ENCODE measurements around the gene ABCG1. TPM values are rescaled to one million over a fixed set of nuclear protein-coding genes. Genes with fewer than 3 reads are reported as not detected.

Gene ABCG1
- total RNA-seq, 2 experiments from 2014 or later = 6.7 to 13.2 TPM

GRCh38 chr21:42269386-42269785, 50.4 kb downstream of the ABCG1 start:
- DNase-seq (no peak), ATAC-seq (no peak)
- Mint-ChIP-seq H3K36me3 (no peaks in the 10 kb centered on the region), H3K27ac (peak overlapping the region; percentile 61), H3K4me3 (no peak overlapping the region), H3K9me3 (ENCODE audit: low read depth) (no peaks in the 10 kb centered on the region), H3K27me3 (no peaks in the 10 kb centered on the region), H3K4me1 (peaks cover 25% of the 10 kb centered on the region)
- CTCF ChIA-PET = interaction anchor here (0.6 to 3.2 kb wide), 9 partner anchors 9 to 198 kb away, joined by 3 to 16 read pairs (median 4); no protein-coding TSS in a partner anchor

DNA sequence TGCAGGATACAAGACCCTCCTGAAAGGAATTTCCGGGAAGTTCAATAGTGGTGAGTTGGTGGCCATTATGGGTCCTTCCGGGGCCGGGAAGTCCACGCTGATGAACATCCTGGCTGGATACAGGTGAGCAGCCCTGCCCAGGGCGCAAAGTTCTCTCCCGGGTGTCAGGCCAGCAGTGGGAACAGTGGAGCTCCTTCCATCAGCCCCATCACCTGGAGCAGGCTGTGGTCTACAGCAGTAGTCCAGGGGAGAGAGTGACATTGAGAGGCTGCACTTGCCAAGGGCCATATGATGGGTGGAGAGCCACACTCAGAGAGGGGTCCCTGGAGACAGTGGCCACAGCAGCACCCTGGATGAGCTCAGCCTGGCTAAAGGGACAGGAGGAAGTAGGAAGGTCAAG, 52.1 kb downstream of the ABCG1 start:
- H3K9me3 Mint-ChIP-seq (ENCODE audit: low read depth) = no peaks in the 10 kb centered on the region
- ATAC-seq = no peak
- DNase-seq = no peak
- H3K4me3 Mint-ChIP-seq = no peak overlapping the region
- H3K4me1 Mint-ChIP-seq = peaks cover 25% of the 10 kb centered on the region
- H3K36me3 Mint-ChIP-seq = no peaks in the 10 kb centered on the region
- CTCF ChIA-PET = interaction anchor here (1.1 to 1.7 kb wide), 2 partner anchors 12 to 123 kb away, joined by 3 to 8 read pairs; no protein-coding TSS in a partner anchor
- no peak overlapping the region for H3K27ac Mint-ChIP-seq
- no peaks in the 10 kb centered on the region for H3K27me3 Mint-ChIP-seq

- ATAC-seq = no peak
- CTCF ChIA-PET = interaction anchor here (0.8 to 1.7 kb wide), 6 partner anchors 14 to 143 kb away, joined by 3 to 8 read pairs (median 3); no protein-coding TSS in a partner anchor
Observed at GRCh38 chr21:42272109-42272962, 53.4 kb downstream of the ABCG1 start.

DNA sequence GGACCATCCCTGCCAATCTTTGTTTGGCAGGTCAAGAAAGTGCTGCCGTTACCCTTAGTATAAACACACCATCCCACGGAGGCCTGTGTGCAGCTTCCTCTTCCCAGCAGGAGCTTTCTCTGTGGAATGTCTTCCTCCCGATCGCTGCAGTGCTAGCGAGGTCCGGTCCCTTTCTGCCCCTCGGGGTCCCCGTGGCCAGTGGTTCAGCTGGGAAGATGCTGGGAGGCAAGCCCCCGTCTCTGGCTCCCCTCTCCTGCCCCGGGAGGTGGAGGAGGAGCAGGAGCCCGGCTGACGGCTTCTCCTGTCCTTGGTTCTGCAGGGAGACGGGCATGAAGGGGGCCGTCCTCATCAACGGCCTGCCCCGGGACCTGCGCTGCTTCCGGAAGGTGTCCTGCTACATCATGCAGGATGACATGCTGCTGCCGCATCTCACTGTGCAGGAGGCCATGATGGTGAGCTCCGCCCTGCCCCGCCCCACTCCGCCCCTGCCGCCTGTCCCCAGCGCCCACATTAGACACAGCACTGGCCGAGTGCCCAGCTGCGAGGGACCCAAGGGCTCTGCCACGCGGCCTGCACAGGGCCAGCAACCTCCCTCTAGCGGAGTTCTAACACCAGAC, 54.2 kb downstream of the ABCG1 start:
- Mint-ChIP-seq H3K27ac (no peak overlapping the region), H3K27me3 (no peaks in the 10 kb centered on the region), H3K9me3 (ENCODE audit: low read depth) (no peaks in the 10 kb centered on the region), H3K4me1 (peaks cover 15% of the 10 kb centered on the region), H3K4me3 (no peak overlapping the region), H3K36me3 (no peaks in the 10 kb centered on the region)
- ATAC-seq (no peak), DNase-seq (no peak)
- CTCF ChIA-PET = interaction anchor here (0.8 to 2.0 kb wide), 4 partner anchors 14 to 144 kb away, joined by 3 to 8 read pairs (median 3); no protein-coding TSS in a partner anchor

More at GRCh38 chr21:42272109-42272962, 53.4 kb downstream of the ABCG1 start:
- Mint-ChIP-seq H3K27me3 (no peaks in the 10 kb centered on the region), H3K9me3 (ENCODE audit: low read depth) (no peaks in the 10 kb centered on the region), H3K4me3 (no peak overlapping the region), H3K4me1 (peaks cover 19% of the 10 kb centered on the region), H3K27ac (no peak overlapping the region), H3K36me3 (no peaks in the 10 kb centered on the region)
- DNase-seq = no peak

GRCh38 chr21:42276076-42276475, 57.1 kb downstream of the ABCG1 start:
- CTCF ChIA-PET = no interaction called here
- H3K36me3 Mint-ChIP-seq = no peaks in the 10 kb centered on the region
- no peaks in the 10 kb centered on the region for H3K27me3 Mint-ChIP-seq
- no peak overlapping the region for H3K27ac Mint-ChIP-seq
- ATAC-seq (no peak), DNase-seq (no peak)
- H3K4me1 Mint-ChIP-seq = no peaks in the 10 kb centered on the region
- H3K4me3 Mint-ChIP-seq = no peak overlapping the region
- H3K9me3 Mint-ChIP-seq (ENCODE audit: low read depth) = no peaks in the 10 kb centered on the region

- DNase-seq (no peak), ATAC-seq (no peak)
- Mint-ChIP-seq H3K27ac (no peak overlapping the region), H3K9me3 (ENCODE audit: low read depth) (no peaks in the 10 kb centered on the region), H3K27me3 (no peaks in the 10 kb centered on the region), H3K4me1 (no peaks in the 10 kb centered on the region), H3K4me3 (no peak overlapping the region), H3K36me3 (no peaks in the 10 kb centered on the region)
- CTCF ChIA-PET = no interaction called here
Observed at GRCh38 chr21:42276526-42277154, 57.7 kb downstream of the ABCG1 start.

DNA sequence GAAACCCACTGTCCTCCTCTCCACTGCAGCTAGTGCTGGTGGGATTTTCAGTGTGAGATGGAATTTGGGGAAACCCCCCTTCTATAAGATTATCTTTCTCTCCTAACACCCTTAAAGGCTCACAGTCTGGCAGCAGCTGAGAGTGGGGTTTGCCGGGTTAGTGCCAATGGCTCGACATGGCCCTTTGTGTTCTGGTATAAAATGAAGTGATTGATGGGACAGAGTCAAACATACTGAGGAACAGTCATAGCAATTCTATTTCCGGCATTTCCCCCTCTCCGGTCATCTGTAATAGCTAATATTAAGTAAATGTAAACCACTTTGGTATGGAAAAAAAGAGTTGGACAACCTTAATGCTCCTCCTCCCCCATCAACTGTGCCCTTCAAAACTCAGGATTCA, 58.7 kb downstream of the ABCG1 start:
- Mint-ChIP-seq H3K4me3 (no peak overlapping the region), H3K9me3 (ENCODE audit: low read depth) (no peaks in the 10 kb centered on the region), H3K36me3 (no peaks in the 10 kb centered on the region), H3K27ac (no peak overlapping the region), H3K4me1 (no peaks in the 10 kb centered on the region), H3K27me3 (no peaks in the 10 kb centered on the region)
- DNase-seq = no peak
- CTCF ChIA-PET = no interaction called here
- ATAC-seq = no peak

DNA sequence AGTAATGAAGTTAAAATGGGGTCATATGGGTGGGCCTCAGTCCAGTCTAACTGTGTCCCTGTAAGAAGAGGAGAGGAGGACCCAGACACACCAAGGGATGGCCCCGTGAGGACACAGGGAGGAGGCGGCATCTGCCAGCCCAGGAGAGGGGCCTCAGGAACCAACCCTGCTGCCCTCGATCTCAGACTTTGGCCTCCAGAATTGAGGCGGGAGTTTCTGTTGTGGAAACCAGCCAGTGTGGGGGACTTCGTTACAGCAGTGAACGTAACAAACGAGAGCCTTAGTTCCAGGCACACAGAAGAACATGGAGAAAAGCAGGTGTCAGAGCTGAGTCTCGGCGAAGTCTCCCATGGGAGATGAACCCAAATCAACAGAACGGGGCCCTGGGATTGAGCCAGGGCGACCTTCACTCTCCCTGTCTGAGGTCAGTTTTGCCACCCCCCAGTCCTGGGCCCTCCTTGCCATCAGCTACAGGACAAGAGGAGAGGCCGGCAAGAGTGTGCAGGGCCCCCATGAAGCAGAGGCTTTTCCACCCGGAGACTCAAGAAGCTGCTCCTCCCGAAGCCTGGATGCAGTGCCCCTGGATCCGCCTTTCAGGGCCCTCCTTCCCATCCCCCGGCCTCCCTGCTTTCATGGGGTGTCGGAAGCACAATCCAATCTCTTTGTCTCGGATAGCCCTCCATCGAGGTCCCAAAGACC, 59.7 kb downstream of the ABCG1 start:
- Mint-ChIP-seq H3K4me1 (no peaks in the 10 kb centered on the region), H3K27ac (no peak overlapping the region), H3K9me3 (ENCODE audit: low read depth) (no peaks in the 10 kb centered on the region), H3K36me3 (no peaks in the 10 kb centered on the region), H3K4me3 (no peak overlapping the region), H3K27me3 (no peaks in the 10 kb centered on the region)
- DNase-seq (no peak), ATAC-seq (no peak)
- CTCF ChIA-PET = interaction anchor here (1.2 to 2.7 kb wide), 2 partner anchors 19 to 114 kb away, joined by 3 to 12 read pairs; no protein-coding TSS in a partner anchor

DNA sequence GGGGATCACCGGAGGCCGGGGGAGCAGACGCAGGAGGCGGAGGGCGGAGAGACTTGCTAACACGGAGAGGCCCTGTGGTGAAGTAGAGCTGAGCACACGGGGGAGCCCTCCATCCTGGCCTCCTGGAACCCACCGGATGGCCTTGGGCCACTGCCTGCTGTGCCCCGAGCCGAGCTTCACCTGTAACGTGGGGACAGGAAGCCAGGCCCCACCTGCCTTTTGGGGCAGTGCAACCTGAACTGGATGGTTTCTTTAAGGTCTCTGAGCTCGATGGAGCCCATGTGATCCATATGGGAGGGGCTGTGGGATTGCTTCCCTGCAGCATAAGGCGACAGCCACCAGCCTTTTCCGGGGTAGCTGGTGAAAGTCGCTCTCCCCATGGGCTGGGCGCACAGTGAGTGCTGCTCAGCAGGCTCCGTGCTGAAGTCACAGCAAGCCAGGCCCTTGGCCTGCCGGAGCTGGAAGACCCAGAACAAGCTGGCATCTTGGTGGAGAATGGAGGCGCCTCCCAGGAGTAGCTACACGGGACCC, 60.5 kb downstream of the ABCG1 start:
- Mint-ChIP-seq H3K36me3 (no peaks in the 10 kb centered on the region), H3K4me3 (no peak overlapping the region), H3K4me1 (no peaks in the 10 kb centered on the region), H3K27ac (no peak overlapping the region), H3K9me3 (ENCODE audit: low read depth) (no peaks in the 10 kb centered on the region), H3K27me3 (no peaks in the 10 kb centered on the region)
- DNase-seq = no peak
- ATAC-seq = no peak
- CTCF ChIA-PET = interaction anchor here (1.1 to 2.7 kb wide), 3 partner anchors 20 to 134 kb away, joined by 3 to 12 read pairs (median 3); no protein-coding TSS in a partner anchor

DNA sequence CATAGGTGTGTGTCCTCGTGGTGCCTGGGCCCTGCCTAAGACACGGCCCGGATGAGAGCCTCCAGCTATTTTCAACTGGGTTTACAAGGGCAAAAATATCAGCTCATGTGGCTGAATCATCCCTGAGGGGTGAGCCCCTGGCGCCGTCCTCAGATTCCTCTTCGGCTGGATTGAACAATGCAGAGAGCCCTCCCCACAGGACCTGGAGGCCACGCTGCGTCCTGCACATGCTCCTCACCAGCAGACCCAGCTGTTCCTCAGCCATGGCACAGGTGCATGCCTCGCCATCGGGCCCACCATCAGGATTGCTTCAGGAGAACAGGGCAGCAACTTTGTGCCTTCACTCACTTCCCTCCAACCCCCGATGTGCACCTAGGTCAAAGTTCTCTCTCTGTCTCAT, 60.9 kb downstream of the ABCG1 start:
- CTCF ChIA-PET = interaction anchor here (1.1 to 2.7 kb wide), 3 partner anchors 21 to 134 kb away, joined by 3 to 12 read pairs (median 3); no protein-coding TSS in a partner anchor
- Mint-ChIP-seq H3K4me3 (no peak overlapping the region), H3K9me3 (ENCODE audit: low read depth) (no peaks in the 10 kb centered on the region), H3K4me1 (no peaks in the 10 kb centered on the region), H3K27me3 (no peaks in the 10 kb centered on the region), H3K27ac (no peak overlapping the region), H3K36me3 (no peaks in the 10 kb centered on the region)
- no peak for ATAC-seq
- DNase-seq = no peak

- CTCF ChIA-PET = interaction anchor here (1.0 to 2.7 kb wide), 3 partner anchors 15 to 135 kb away, joined by 3 to 12 read pairs (median 3); no protein-coding TSS in a partner anchor
- ATAC-seq (no peak), DNase-seq (no peak)
- Mint-ChIP-seq H3K27me3 (no peaks in the 10 kb centered on the region), H3K27ac (no peak overlapping the region), H3K4me1 (no peaks in the 10 kb centered on the region), H3K4me3 (no peak overlapping the region), H3K36me3 (no peaks in the 10 kb centered on the region), H3K9me3 (ENCODE audit: low read depth) (no peaks in the 10 kb centered on the region)
Observed at GRCh38 chr21:42280356-42281180, 61.6 kb downstream of the ABCG1 start.

DNA sequence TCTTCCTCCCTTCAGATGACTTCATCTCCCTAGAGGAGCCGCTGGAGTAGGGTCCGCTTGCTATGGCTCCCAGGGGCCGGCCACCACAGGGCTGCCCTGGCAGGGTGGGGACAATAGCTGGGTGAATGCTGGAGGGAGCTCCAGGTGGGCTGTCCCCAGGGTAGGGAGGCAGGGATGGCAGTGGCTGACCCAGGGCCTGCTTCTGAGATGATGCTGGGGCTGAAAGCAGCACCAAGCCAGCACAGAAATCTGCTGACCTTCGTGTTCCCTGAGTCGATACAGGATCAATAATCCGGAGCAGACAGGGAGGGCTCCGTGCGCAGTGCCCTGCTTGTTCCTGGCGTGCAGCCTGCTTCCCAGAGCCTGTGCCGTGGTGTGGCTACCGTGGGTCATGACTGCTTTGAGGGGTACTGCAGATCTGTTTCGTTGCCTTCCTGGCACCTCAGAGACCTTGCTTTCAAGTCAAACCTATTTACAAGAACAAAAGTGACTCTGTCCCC, 62.3 kb downstream of the ABCG1 start:
- no peaks in the 10 kb centered on the region for H3K9me3 Mint-ChIP-seq (ENCODE audit: low read depth)
- DNase-seq = no peak
- H3K27me3 Mint-ChIP-seq = no peaks in the 10 kb centered on the region
- H3K27ac Mint-ChIP-seq = no peak overlapping the region
- no peak for ATAC-seq
- CTCF ChIA-PET = interaction anchor here (1.0 to 2.7 kb wide), 2 partner anchors 15 to 22 kb away, joined by 3 to 12 read pairs; no protein-coding TSS in a partner anchor
- no peak overlapping the region for H3K4me3 Mint-ChIP-seq
- no peaks in the 10 kb centered on the region for H3K36me3 Mint-ChIP-seq
- H3K4me1 Mint-ChIP-seq = peaks cover 5% of the 10 kb centered on the region
